DMS153 treated with DMSO at 0.1 percent for 48 hours (cell line): ENCODE measurements around the gene CFAP77.

ENCODE experiments used
- DNase-seq: peaks from one replicate; lab custom pipeline; 2025; ENCODE audit not compliant: unreplicated experiment; lab: John Stamatoyannopoulos, UW

Gene CFAP77

GRCh38 chr9:132407196-132407595, 2.8 kb upstream of the CFAP77 start:
- no peak for DNase-seq

- DNase-seq: no peak
Measured at GRCh38 chr9:132408521-132408920, 1.5 kb upstream of the CFAP77 start.

- DNase-seq: no peak
Measured at GRCh38 chr9:132410642-132411041, 631 bp downstream of the CFAP77 start.

- peak; percentile 68 for DNase-seq
Measured at GRCh38 chr9:132411091-132411508, 1.1 kb downstream of the CFAP77 start.

GRCh38 chr9:132412089-132412488, 2.1 kb downstream of the CFAP77 start:
- no peak for DNase-seq

- no peak for DNase-seq
Measured at GRCh38 chr9:132413926-132414325, 3.9 kb downstream of the CFAP77 start.

- DNase-seq: no peak
Measured at GRCh38 chr9:132414731-132415130, 4.7 kb downstream of the CFAP77 start.

GRCh38 chr9:132415181-132415580, 5.2 kb downstream of the CFAP77 start:
- no peak for DNase-seq

- no peak for DNase-seq
Measured at GRCh38 chr9:132418726-132419363, 8.8 kb downstream of the CFAP77 start.

- no peak for DNase-seq
Measured at GRCh38 chr9:132422574-132422973, 12.6 kb downstream of the CFAP77 start.

GRCh38 chr9:132423503-132423902, 13.5 kb downstream of the CFAP77 start:
- DNase-seq: no peak

- no peak for DNase-seq
Measured at GRCh38 chr9:132424857-132425674, 15.1 kb downstream of the CFAP77 start.

- DNase-seq: no peak
Measured at GRCh38 chr9:132425675-132426062, 15.7 kb downstream of the CFAP77 start.

- no peak for DNase-seq
Measured at GRCh38 chr9:132426639-132427414, 16.8 kb downstream of the CFAP77 start.

- DNase-seq: no peak
Measured at GRCh38 chr9:132430998-132431397, 21.0 kb downstream of the CFAP77 start.

- DNase-seq: no peak
Measured at GRCh38 chr9:132434881-132435280, 24.9 kb downstream of the CFAP77 start.

GRCh38 chr9:132439153-132439552, 29.1 kb downstream of the CFAP77 start:
- DNase-seq: no peak

GRCh38 chr9:132440735-132441134, 30.7 kb downstream of the CFAP77 start:
- DNase-seq: no peak

GRCh38 chr9:132441404-132441803, 31.4 kb downstream of the CFAP77 start:
- DNase-seq: no peak

- DNase-seq: peak; percentile 52
Measured at GRCh38 chr9:132443951-132444607, 34.1 kb downstream of the CFAP77 start.

GRCh38 chr9:132446887-132447286, 36.9 kb downstream of the CFAP77 start:
- DNase-seq: no peak
